HepG2 (cell line): ENCODE results near the gene YWHAB. TPM values are rescaled to one million over a fixed set of nuclear protein-coding genes. Genes with fewer than 3 reads are reported as not detected.

Experiments
- ATAC-seq: fragments of 200-7000 bp; cut with Tn5 transposase; 3 replicates; pipeline ENCODE4 v1.9.1; 2020; ENCODE audit warnings: mild to moderate bottlenecking, moderate library complexity
- BruUV-seq: library from RNA; stranded (reverse); fragments of 400-500 nt; replicated peaks from 2 replicates; lab custom pipeline; 2021; lab: Mats Ljungman, UMichigan
- CTCF ChIA-PET: fragments of 300-600 bp; formaldehyde crosslinking; extraction: SDS; loops from one replicate; lab custom pipeline; 2021; ENCODE audit warnings: low total read pairs, inconsistent platforms, low intra/inter-chr PET ratio; lab: Yijun Ruan, JAX
- POLR2A ChIA-PET: fragments of 350-600 bp; sonication (Branson Sonifier 250); formaldehyde crosslinking; loops from one replicate; lab custom pipeline; 2020; ENCODE audit warnings: antibody characterized with exemption, inconsistent platforms; lab: Yijun Ruan, JAX
- DNase-seq: peaks from one replicate; pipeline ENCODE4 v3.0.0-alpha.2; 2015; ENCODE audit warnings: low spot score
- FAIRE-seq: peaks from 3 replicates; lab custom pipeline; 2011; peaks lifted over from hg19 to GRCh38; lab: Jason Lieb, UNC
- H2AFZ ChIP-seq: one replicate; pipeline ENCODE4 v1.6.1; 2011; ENCODE audit warnings: low read length, inconsistent platforms
- H3K27ac ChIP-seq: fragments of 300-600 bp; 3 replicates; pipeline ENCODE4 v1.8.0; 2011; ENCODE audit warnings: mixed run types, mild to moderate bottlenecking, mixed read lengths, low read length, inconsistent platforms; ENCODE audit not compliant: insufficient read depth; ENCODE audit errors: extremely low read length
- H3K27me3 ChIP-seq, 2 experiments: fragments of 200-600 bp in 1 of 2; 2 replicates in 1 of 2; 3 replicates in 1 of 2; pipeline versions ENCODE4 v1.6.0 to v1.8.0; 2011; ENCODE audit warnings: low read length in 2 of 2, mild to moderate bottlenecking in 2 of 2, moderate library complexity in 2 of 2, inconsistent platforms in 1 of 2; ENCODE audit not compliant: insufficient read depth in 2 of 2, control insufficient read depth in 1 of 2
- H3K36me3 ChIP-seq, 2 experiments: fragments of 200-600 bp in 1 of 2; replicated peaks in 1 of 2; 2 replicates in 1 of 2; 3 replicates in 1 of 2; pipeline versions ENCODE4 v1.5.1 to v1.8.0; 2011; ENCODE audit warnings: low read length in 2 of 2, inconsistent platforms in 1 of 2; ENCODE audit not compliant: insufficient read depth in 2 of 2, control insufficient read depth in 1 of 2
- H3K4me1 ChIP-seq: 2 replicates; pipeline ENCODE4 v1.5.1; 2012; ENCODE audit warnings: low read length, inconsistent platforms; ENCODE audit not compliant: insufficient read depth
- H3K4me2 ChIP-seq: 2 replicates; pipeline ENCODE4 v1.6.0; 2011; ENCODE audit warnings: low read depth, low read length, inconsistent platforms
- H3K4me3 ChIP-seq, 3 experiments: fragments of 200-600 bp in 1 of 3; sonication (generic), shearing (Covaris generic) in 1 of 3; replicated peaks in 1 of 3; 2 replicates each; pipeline ENCODE4 v1.5.1; 2011 to 2016; ENCODE audit warnings: low read length in 3 of 3, inconsistent platforms in 2 of 3, low read depth in 2 of 3, mild to moderate bottlenecking in 2 of 3, control low read depth in 1 of 3, mixed read lengths in 1 of 3; ENCODE audit not compliant: insufficient read depth in 1 of 3
- H3K79me2 ChIP-seq: one replicate; pipeline ENCODE4 v1.6.1; 2011; ENCODE audit warnings: low read length, inconsistent platforms; ENCODE audit not compliant: insufficient read depth
- H3K9ac ChIP-seq: 2 replicates; pipeline ENCODE4 v1.6.0; 2011; ENCODE audit warnings: mild to moderate bottlenecking, low read depth, low read length, inconsistent platforms; ENCODE audit not compliant: insufficient read depth
- H3K9me3 ChIP-seq: 2 replicates; pipeline ENCODE4 v1.5.1; 2012; ENCODE audit warnings: mild to moderate bottlenecking, low read length
- H4K20me1 ChIP-seq: 2 replicates; pipeline ENCODE4 v1.6.0; 2011; ENCODE audit warnings: inconsistent platforms, mild to moderate bottlenecking, low read length, moderate library complexity; ENCODE audit not compliant: insufficient read depth
- DZIP1 ChIP-seq: sonication (generic); formaldehyde crosslinking; IDR thresholded peaks from 2 replicates; pipeline ENCODE4 v1.5.0; 2020; ENCODE audit warnings: mild to moderate bottlenecking, missing genetic modification reagents
- GABPA ChIP-seq, 2 experiments: IDR thresholded peaks; 2 replicates each; pipeline ENCODE4 v1.6.1; 2011 to 2016; ENCODE audit warnings: low read depth in 2 of 2, low read length in 1 of 2, missing biosample characterization in 1 of 2, missing genetic modification characterization in 1 of 2
- GZF1 ChIP-seq: sonication (generic); formaldehyde crosslinking; IDR thresholded peaks from 2 replicates; pipeline ENCODE4 v1.5.1; 2020; ENCODE audit warnings: mild to moderate bottlenecking, missing genetic modification reagents
- NFAT5 ChIP-seq: sonication (generic); formaldehyde crosslinking; IDR thresholded peaks from 2 replicates; pipeline ENCODE4 v1.4.0; 2020; ENCODE audit warnings: missing genetic modification reagents
- NFYB ChIP-seq: sonication (generic); formaldehyde crosslinking; IDR thresholded peaks from 2 replicates; pipeline ENCODE4 v1.4.0; 2020; ENCODE audit warnings: missing genetic modification reagents
- NFYC ChIP-seq: IDR thresholded peaks from 2 replicates; pipeline ENCODE4 v1.6.1; 2016; ENCODE audit warnings: missing genetic modification reagents, missing compliant biosample characterization
- RBAK ChIP-seq: sonication (generic); formaldehyde crosslinking; IDR thresholded peaks from 2 replicates; pipeline ENCODE4 v1.5.1; 2020; ENCODE audit warnings: mild to moderate bottlenecking, missing genetic modification reagents
- SOX5 ChIP-seq: IDR thresholded peaks from 2 replicates; pipeline ENCODE4 v1.6.1; 2016; ENCODE audit warnings: borderline replicate concordance
- SRY ChIP-seq: sonication (generic); formaldehyde crosslinking; IDR thresholded peaks from 2 replicates; pipeline ENCODE4 v1.8.0; 2022; ENCODE audit warnings: mild to moderate bottlenecking, missing genetic modification reagents
- ZNF772 ChIP-seq: sonication (generic); formaldehyde crosslinking; IDR thresholded peaks from 2 replicates; pipeline ENCODE4 v1.5.0; 2020; ENCODE audit warnings: mild to moderate bottlenecking, missing genetic modification reagents
- in situ Hi-C: cut with HindIII; loops from 2 replicates; pipeline ENCODE4 v1.10.0; 2017; ENCODE audit warnings: low pct_unique_long_range_greater_than_20kb; ENCODE audit not compliant: extremely low pct_ligation_motif_present
- intact Hi-C: fragments of 100-400 bp; cut with micrococcal nuclease; formaldehyde crosslinking; loops from one replicate; pipeline ENCODE4 v1.10.0; 2022; ENCODE audit not compliant: unreplicated experiment
- polyA plus RNA-seq, 8 experiments: library from polyadenylated mRNA; depleted of rRNA in 3 of 8; stranded (reverse) in 7 of 8; unstranded in 1 of 8; fragments of >200 nt; fragmentation: Illumina TruSeq in 4 of 8; extraction: Trizol in 4 of 8; gene quantifications; 2 replicates each; pipeline versions ENCODE4 v1.2.1 to v1.2.3, GENCODE V29; 2011 to 2016; ENCODE audit warnings: low read depth in 4 of 8, missing spikeins in 1 of 8, mixed read lengths in 1 of 8; ENCODE audit not compliant: insufficient read depth in 1 of 8
- total RNA-seq, 5 experiments: library from RNA; depleted of rRNA; stranded (reverse); fragments of >200 nt; fragmentation: Illumina TruSeq; extraction: Trizol; gene quantifications; 2 replicates each; pipeline ENCODE4 v1.2.3, GENCODE V29; 2016; ENCODE audit warnings: low read depth in 1 of 5

Gene YWHAB
- total and polyA plus RNA-seq, 2 of the 13 experiments (the other 11 are each of a cell fraction or from before 2014, with no cell fraction given), result 77.2 to 121 TPM

- in situ Hi-C loops (no loop called here), intact Hi-C loops (no loop called here)
- H4K20me1 ChIP-seq, result no peaks in the 10 kb centered on the region
- no peak overlapping the region for H3K27ac ChIP-seq
- peaks cover 1 to 18% of the 10 kb centered on the region in 2 experiments; a peak in 3 of 5 replicates for H3K27me3 ChIP-seq
- no peak overlapping the region for H3K4me2 ChIP-seq
- no peak overlapping the region for H3K9ac ChIP-seq
- ChIA-PET CTCF (no interaction called here), POLR2A (interaction anchor here (1.4 kb wide), 1 partner anchor 26 kb away, joined by 3 read pairs; the partner anchor contains the start of gene YWHAB)
- DNase-seq, result no peak
- no TSS peak for BruUV-seq
- peak; percentile 23; the same call in 1 of the 2 replicates for TF ChIP-seq NFYC
- TF ChIP-seq GABPA (IDR thresholded peaks at IDR 0.05; ENCODE audit: low read depth, low read length), result no peak
- peak; percentile 41; the same call in 1 of the 2 replicates for TF ChIP-seq GABPA (CRISPR knock-in tag; IDR thresholded peaks at IDR 0.05; ENCODE audit: low read depth)
- TF ChIP-seq GZF1, result no peak
- peak; percentile 68 for TF ChIP-seq NFYB
- TF ChIP-seq SRY (CRISPR knock-in tag), result no peak
- TF ChIP-seq SOX5 (CRISPR knock-in tag), result no peak
- no peak for TF ChIP-seq NFAT5 (CRISPR knock-in tag)
- TF ChIP-seq DZIP1 (CRISPR knock-in tag), result no peak
- no peak for TF ChIP-seq ZNF772 (CRISPR knock-in tag)
- peak; percentile 89 for TF ChIP-seq RBAK (CRISPR knock-in tag)
- TF ChIP-seq, all 625 proteins: peak for 4
- H3K36me3 ChIP-seq, result no peaks in the 10 kb centered on the region
- no peak for FAIRE-seq
- H3K79me2 ChIP-seq, result no peaks in the 10 kb centered on the region
- no peak overlapping the region for H3K4me3 ChIP-seq
- no peak overlapping the region for H2AFZ ChIP-seq
- no peak for ATAC-seq
- H3K4me1 ChIP-seq, result peaks cover 15% of the 10 kb centered on the region
- H3K9me3 ChIP-seq, result no peaks in the 10 kb centered on the region
Observed at GRCh38 chr20:44858606-44859360, 26.7 kb upstream of the YWHAB start.
